Measurements from ENCODE around the gene DENND1C.
"Not testable (repeated sequence)": the region's sequence is repeated elsewhere in the genome, so short reads cannot be mapped to it uniquely, and the experiment has no call there.

Gene DENND1C

GRCh38 chr19:6431891-6432290 lies 49.7 kb downstream of the DENND1C start:
- Histone ChIP-seq H3K27ac (no peak overlapping the region), H3K27me3 (ENCODE audit: insufficient read depth, low read depth, severe bottlenecking) (no peaks in the 10 kb centered on the region)

GRCh38 chr19:6429419-6430221 lies 52.0 kb downstream of the DENND1C start:
- no peak overlapping the region for H3K27ac ChIP-seq

More at GRCh38 chr19:6431891-6432290, 49.7 kb downstream of the DENND1C start:
- no peaks in the 10 kb centered on the region for H3K9me3 ChIP-seq (ENCODE audit: severe bottlenecking)
- no peak overlapping the region for H3K4me3 ChIP-seq (ENCODE audit: low read depth, low read length)
- no peak for TF ChIP-seq CTCF (IDR thresholded peaks at IDR 0.05; ENCODE audit: low read depth, low read length)
- no peaks in the 10 kb centered on the region for H3K36me3 ChIP-seq
- DNase-seq = no peak

GRCh38 chr19:6428692-6429418 lies 52.7 kb downstream of the DENND1C start:
- not testable (repeated sequence) for H3K27me3 ChIP-seq (ENCODE audit: insufficient read depth, low read depth, severe bottlenecking); H3K4me3 ChIP-seq (ENCODE audit: low read depth, low read length); H3K9me3 ChIP-seq (ENCODE audit: severe bottlenecking); DNase-seq; H3K36me3 ChIP-seq; H3K27ac ChIP-seq

More at GRCh38 chr19:6429419-6430221, 52.0 kb downstream of the DENND1C start:
- H3K36me3 ChIP-seq = no peaks in the 10 kb centered on the region
- H3K27me3 ChIP-seq (ENCODE audit: insufficient read depth, low read depth, severe bottlenecking) = no peaks in the 10 kb centered on the region
- H3K4me3 ChIP-seq (ENCODE audit: low read depth, low read length) = no peak overlapping the region
- peaks cover 5% of the 10 kb centered on the region for H3K9me3 ChIP-seq (ENCODE audit: severe bottlenecking)
- TF ChIP-seq CTCF (IDR thresholded peaks at IDR 0.05; ENCODE audit: low read depth, low read length) = no peak
- no peak for DNase-seq

- Histone ChIP-seq H3K27ac (no peak overlapping the region), H3K4me3 (ENCODE audit: low read depth, low read length) (no peak overlapping the region), H3K36me3 (peaks cover 15% of the 10 kb centered on the region), H3K9me3 (ENCODE audit: severe bottlenecking) (peaks cover 5% of the 10 kb centered on the region), H3K27me3 (ENCODE audit: insufficient read depth, low read depth, severe bottlenecking) (no peaks in the 10 kb centered on the region)
- DNase-seq = no peak
- TF ChIP-seq CTCF (IDR thresholded peaks at IDR 0.05; ENCODE audit: low read depth, low read length) = no peak
Observed at GRCh38 chr19:6427131-6427530, 54.5 kb downstream of the DENND1C start.

- peak; percentile 55 for DNase-seq
Observed at GRCh38 chr19:6425732-6426620, 55.6 kb downstream of the DENND1C start.

More at GRCh38 chr19:6425732-6426620, 55.6 kb downstream of the DENND1C start:
- Histone ChIP-seq H3K36me3 (peaks cover 26% of the 10 kb centered on the region), H3K27ac (peak overlapping the region; percentile 93), H3K27me3 (ENCODE audit: insufficient read depth, low read depth, severe bottlenecking) (no peaks in the 10 kb centered on the region), H3K9me3 (ENCODE audit: severe bottlenecking) (peaks cover 5% of the 10 kb centered on the region), H3K4me3 (ENCODE audit: low read depth, low read length) (peak overlapping the region; percentile 9)
- TF ChIP-seq CTCF (IDR thresholded peaks at IDR 0.05; ENCODE audit: low read depth, low read length) = peak; percentile 54

All from WERI-Rb-1 (cell line).